B cell (primary cell): ENCODE data around the gene HOXB4.

Experiments used
- CTCF ChIP-seq: fragments of 200-600 bp; IDR thresholded peaks from one replicate; pipeline ENCODE4 v1.8.0; 2022; ENCODE audit warnings: antibody characterized with exemption, mild to moderate bottlenecking
- EZH2 ChIP-seq: IDR thresholded peaks from 2 replicates; pipeline ENCODE4 v1.6.1; 2012; ENCODE audit warnings: borderline replicate concordance, low read depth, mild to moderate bottlenecking, moderate library complexity, low read length; ENCODE audit not compliant: insufficient read depth, poor library complexity, severe bottlenecking

- TF ChIP-seq CTCF (no peak), EZH2 (no peak)
These were observed 31.0 kb downstream of the HOXB4 start for GRCh38 chr17:48546924-48547807.
